HCT116 (cell line): ENCODE data around the gene ITGB6. TPM values are rescaled to one million over a fixed set of nuclear protein-coding genes. Genes with fewer than 3 reads are reported as not detected.
A peak's percentile ranks its signal among the peaks of the same experiment; 100 is the strongest.

ENCODE experiments used
- ATAC-seq: fragments of 200-7000 bp; cut with Tn5 transposase; 2 replicates; pipeline ENCODE4 v1.9.1; 2020; ENCODE audit warnings: mild to moderate bottlenecking, moderate library complexity
- BruUV-seq: library from RNA; stranded (reverse); fragments of 400-500 nt; replicated peaks from 2 replicates; lab custom pipeline; 2021; lab: Mats Ljungman, UMichigan
- CTCF ChIA-PET: fragments of 300-600 bp; sonication (Branson Sonifier 250); formaldehyde crosslinking; loops from one replicate; lab custom pipeline; 2021; ENCODE audit warnings: antibody characterized with exemption; lab: Charles Lee
- POLR2A ChIA-PET: fragments of 300-600, 350-600 bp; sonication (Branson Sonifier 250); formaldehyde crosslinking; loops from one replicate; lab custom pipeline; 2021; ENCODE audit warnings: antibody characterized with exemption; lab: Charles Lee
- RAD21 ChIA-PET, 2 experiments: fragments of 300-600 bp; sonication (Branson Sonifier 250); formaldehyde crosslinking; loops; one replicate each; lab custom pipeline; 2023; ENCODE audit warnings: low total read pairs in 2 of 2; ENCODE audit not compliant: uncharacterized antibody in 2 of 2, unreplicated experiment in 2 of 2, low non-redundant PET in 1 of 2; lab: Charles Lee
- DNase-seq: peaks from one replicate; pipeline ENCODE4 v3.0.0-alpha.2; 2010; ENCODE audit warnings: low read depth, low spot score
- H2AFZ ChIP-seq: fragments of 200-600 bp; shearing (Covaris generic), sonication (generic); 2 replicates; pipeline ENCODE4 v1.6.1; 2017; ENCODE audit warnings: low read depth, mixed run types, mixed read lengths, antibody characterized with exemption, low read length; ENCODE audit not compliant: poor library complexity, severe bottlenecking
- H3K27ac ChIP-seq: 2 replicates; pipeline ENCODE4 v1.5.1; 2012; ENCODE audit warnings: low read depth, low read length
- H3K27me3 ChIP-seq: fragments of 200-600 bp; sonication (generic); 2 replicates; pipeline ENCODE4 v1.6.1; 2016; ENCODE audit warnings: mixed run types, low read length, mixed read lengths; ENCODE audit not compliant: insufficient read depth
- H3K36me3 ChIP-seq, 2 experiments: fragments of 200-500 bp in 1 of 2; fragments of 200-600 bp in 1 of 2; sonication (Bioruptor generic) in 1 of 2; sonication (generic) in 1 of 2; 2 replicates each; pipeline versions ENCODE4 v1.5.1 to v1.6.1; 2014 to 2016; ENCODE audit warnings: low read length in 2 of 2, inconsistent platforms in 1 of 2, mixed read lengths in 1 of 2, mixed run types in 1 of 2; ENCODE audit not compliant: insufficient read depth in 2 of 2, control insufficient read depth in 1 of 2
- H3K4me1 ChIP-seq, 2 experiments: fragments of 200-600 bp in 1 of 2; sonication (generic) in 1 of 2; 2 replicates each; pipeline versions ENCODE4 v1.5.1 to v1.6.1; 2012 to 2017; ENCODE audit warnings: low read length in 2 of 2, inconsistent platforms in 1 of 2, mild to moderate bottlenecking in 1 of 2, mixed read lengths in 1 of 2, mixed run types in 1 of 2, moderate library complexity in 1 of 2; ENCODE audit not compliant: insufficient read depth in 2 of 2, control insufficient read depth in 1 of 2
- H3K4me2 ChIP-seq: fragments of 200-600 bp; sonication (generic); 2 replicates; pipeline ENCODE4 v1.6.1; 2017; ENCODE audit warnings: mixed run types, low read length, mixed read lengths
- H3K4me3 ChIP-seq, 2 experiments: fragments of 200-600 bp in 1 of 2; sonication (generic) in 1 of 2; replicated peaks in 1 of 2; 2 replicates each; pipeline ENCODE4 v1.5.1; 2011 to 2016; ENCODE audit warnings: low read length in 2 of 2, control low read depth in 1 of 2, low read depth in 1 of 2, mild to moderate bottlenecking in 1 of 2, mixed read lengths in 1 of 2, mixed run types in 1 of 2
- H3K79me2 ChIP-seq: fragments of 200-600 bp; sonication (generic); 2 replicates; pipeline ENCODE4 v1.6.1; 2017; ENCODE audit warnings: mild to moderate bottlenecking, mixed run types, low read length, moderate library complexity, mixed read lengths; ENCODE audit not compliant: insufficient read depth
- H3K9ac ChIP-seq: fragments of 200-600 bp; sonication (generic); 2 replicates; pipeline ENCODE4 v1.6.1; 2016; ENCODE audit warnings: low read length, mixed read lengths
- H3K9me2 ChIP-seq: fragments of 200-600 bp; sonication (generic), shearing (Covaris generic); 2 replicates; pipeline ENCODE4 v1.6.1; 2017; ENCODE audit warnings: mixed run types, mild to moderate bottlenecking, moderate library complexity; ENCODE audit not compliant: insufficient read depth
- H3K9me3 ChIP-seq, 2 experiments: fragments of 200-500 bp in 1 of 2; fragments of 200-600 bp in 1 of 2; sonication (Bioruptor generic) in 1 of 2; sonication (generic) in 1 of 2; 2 replicates each; pipeline ENCODE4 v1.6.1; 2014 to 2017; ENCODE audit warnings: low read length in 2 of 2, mixed read lengths in 2 of 2, inconsistent platforms in 1 of 2, low read depth in 1 of 2, mild to moderate bottlenecking in 1 of 2, mixed run types in 1 of 2, moderate library complexity in 1 of 2; ENCODE audit not compliant: control insufficient read depth in 1 of 2, insufficient read depth in 1 of 2
- H4K20me1 ChIP-seq: fragments of 200-600 bp; sonication (generic), shearing (Covaris generic); 2 replicates; pipeline ENCODE4 v1.6.1; 2017; ENCODE audit warnings: mixed run types, mild to moderate bottlenecking, moderate library complexity; ENCODE audit not compliant: insufficient read depth
- CBX3 ChIP-seq: IDR thresholded peaks from 2 replicates; pipeline ENCODE4 v1.6.1; 2012; ENCODE audit warnings: low read depth
- CEBPB ChIP-seq: IDR thresholded peaks from 2 replicates; pipeline ENCODE4 v1.6.1; 2012; ENCODE audit warnings: low read depth
- EGR1 ChIP-seq: IDR thresholded peaks from 2 replicates; pipeline ENCODE4 v1.6.1; 2012; ENCODE audit warnings: low read depth
- EZH2phosphoT487 ChIP-seq: fragments of 200-600 bp; IDR thresholded peaks from 2 replicates; pipeline ENCODE4 v1.6.1; 2018; ENCODE audit warnings: antibody characterized with exemption, borderline replicate concordance
- FOSL1 ChIP-seq: IDR thresholded peaks from 2 replicates; pipeline ENCODE4 v1.6.1; 2012; ENCODE audit warnings: low read depth
- POLR2A ChIP-seq: IDR thresholded peaks from 2 replicates; pipeline ENCODE4 v1.7.0; 2011; ENCODE audit warnings: borderline replicate concordance; ENCODE audit not compliant: insufficient read depth, insufficient read length; ENCODE audit errors: extremely low read depth
- RAD21 ChIP-seq: IDR thresholded peaks from 2 replicates; pipeline ENCODE4 v1.6.1; 2012; ENCODE audit warnings: low read depth, mild to moderate bottlenecking
- SP1 ChIP-seq: IDR thresholded peaks from 2 replicates; pipeline ENCODE4 v1.6.1; 2012; ENCODE audit warnings: low read depth
- TCF7L2 ChIP-seq: IDR thresholded peaks from 2 replicates; pipeline ENCODE4 v1.7.0; 2011; ENCODE audit warnings: borderline replicate concordance, inconsistent platforms; ENCODE audit not compliant: insufficient read depth, insufficient read length; ENCODE audit errors: extremely low read depth
- YY1 ChIP-seq: IDR thresholded peaks from 2 replicates; pipeline ENCODE4 v1.6.1; 2011; ENCODE audit warnings: low read length, low read depth, moderate library complexity, mild to moderate bottlenecking; ENCODE audit not compliant: insufficient replicate concordance; ENCODE audit errors: extremely low read depth
- ZFX ChIP-seq: fragments of 450-650 bp; IDR thresholded peaks from 2 replicates; pipeline ENCODE4 v1.6.1; 2017
- intact Hi-C: fragments of 100-400 bp; cut with micrococcal nuclease; formaldehyde crosslinking; loops from 2 replicates; pipeline ENCODE4 v1.10.0; 2022
- total RNA-seq: library from RNA; stranded (reverse); gene quantifications from one replicate; pipeline ENCODE4 v1.2.1, GENCODE V29; 2021; ENCODE audit not compliant: unreplicated experiment
- TF ChIP-seq, protein P1 (sequence below): IDR thresholded peaks from 2 replicates; pipeline ENCODE4 v1.6.1; 2012
- TF ChIP-seq, protein P2 (sequence below), 3 experiments: fragments of 200-600 bp in 1 of 3; sonication (generic) in 1 of 3; IDR thresholded peaks in 2 of 3; conservative IDR thresholded peaks in 1 of 3; 2 replicates each; pipeline ENCODE4 v1.5.1; 2012 to 2017; ENCODE audit warnings: low read depth in 2 of 3, low read length in 2 of 3, antibody characterized with exemption in 1 of 3, borderline replicate concordance in 1 of 3, control low read depth in 1 of 3, mild to moderate bottlenecking in 1 of 3, mixed read lengths in 1 of 3, mixed run types in 1 of 3, moderate library complexity in 1 of 3; ENCODE audit not compliant: insufficient read depth in 1 of 3
- TF ChIP-seq, protein P3 (sequence below): IDR thresholded peaks from 2 replicates; pipeline ENCODE4 v1.6.1; 2012; ENCODE audit warnings: low read depth

ITGB6 gene
- total RNA-seq, 1 experiment from 2014 or later: 0.12 TPM

DNA sequence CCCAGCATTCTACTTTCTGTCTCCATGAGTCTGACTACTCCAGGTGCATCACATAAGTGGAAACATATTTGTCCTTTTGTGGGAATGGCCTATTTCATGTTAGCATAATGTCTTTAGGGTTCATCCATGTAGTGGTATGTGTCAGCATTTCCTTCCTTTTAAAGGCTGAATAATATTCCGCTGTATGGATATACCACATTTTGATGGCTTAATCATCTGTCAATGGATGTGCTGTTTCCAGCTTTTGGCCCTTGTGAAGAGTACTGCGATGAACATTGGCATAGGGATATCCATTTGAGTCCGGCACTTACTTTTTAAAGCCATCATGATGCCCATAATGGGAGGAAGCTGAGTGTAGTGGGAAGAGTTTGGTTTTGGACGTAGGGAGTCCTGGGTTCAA, 6.4 kb upstream of the ITGB6 start:
- no peaks in the 10 kb centered on the region for H3K9me3 ChIP-seq
- H3K4me3 ChIP-seq: peak overlapping the region in 1 of 2 experiments; percentile 35; a peak in 1 of 4 replicates
- H3K27me3 ChIP-seq: no peaks in the 10 kb centered on the region; the same call in 1 of the 2 replicates
- ChIA-PET CTCF (no interaction called here), POLR2A (interaction anchor here (1.0 kb wide), 1 partner anchor 25 kb away, joined by 4 read pairs; no protein-coding TSS in a partner anchor), RAD21 (no interaction called here)
- no peaks in the 10 kb centered on the region for H4K20me1 ChIP-seq
- intact Hi-C loops: no loop called here
- 0 out of 2 replicates have a peak, but pooled peaks have one; percentile 39 for TF ChIP-seq CBX3
- TF ChIP-seq, protein P1, sequence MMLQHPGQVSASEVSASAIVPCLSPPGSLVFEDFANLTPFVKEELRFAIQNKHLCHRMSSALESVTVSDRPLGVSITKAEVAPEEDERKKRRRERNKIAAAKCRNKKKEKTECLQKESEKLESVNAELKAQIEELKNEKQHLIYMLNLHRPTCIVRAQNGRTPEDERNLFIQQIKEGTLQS: no peak
- H3K27ac ChIP-seq: no peak overlapping the region
- H3K4me1 ChIP-seq: peaks cover 42 to 62% of the 10 kb centered on the region in 2 experiments
- H3K4me2 ChIP-seq: peak overlapping the region; percentile 72
- peak overlapping the region; percentile 85 for H2AFZ ChIP-seq
- BruUV-seq: no TSS peak
- no peaks in the 10 kb centered on the region for H3K36me3 ChIP-seq
- ATAC-seq (no peak), DNase-seq (no peak)
- no peaks in the 10 kb centered on the region for H3K9me2 ChIP-seq
- no peak overlapping the region for H3K9ac ChIP-seq
- H3K79me2 ChIP-seq: no peaks in the 10 kb centered on the region

DNA sequence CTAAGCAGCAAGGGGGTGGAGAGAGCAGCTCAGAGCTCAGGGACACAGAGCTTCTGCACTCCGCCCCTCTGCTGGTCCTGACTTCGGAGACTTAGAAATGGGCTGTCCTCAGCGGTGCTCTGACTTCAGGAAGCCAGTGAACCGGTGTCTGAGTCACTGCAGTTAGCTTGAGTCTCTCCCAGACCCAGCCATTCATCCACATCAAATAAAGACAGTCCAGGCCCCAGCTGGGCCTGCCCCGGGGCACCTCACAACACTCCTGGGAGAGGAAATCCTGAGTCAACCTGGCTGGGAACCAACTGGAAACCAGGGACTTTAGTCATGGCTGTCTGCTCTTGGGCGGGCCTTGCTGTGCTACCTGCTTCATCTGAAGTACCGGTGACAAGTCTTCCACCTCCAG, 5.4 kb upstream of the ITGB6 start:
- H3K4me3 ChIP-seq: peak overlapping the region in 1 of 2 experiments; percentile 35; a peak in 2 of 4 replicates
- peak overlapping the region; percentile 85 for H2AFZ ChIP-seq
- H3K79me2 ChIP-seq: no peaks in the 10 kb centered on the region
- ChIA-PET RAD21 (no interaction called here), POLR2A (interaction anchor here (1.0 to 1.5 kb wide), 3 partner anchors 11 to 35 kb away, joined by 3 to 7 read pairs (median 4); no protein-coding TSS in a partner anchor), CTCF (interaction anchor here (1.0 kb wide), 2 partner anchors 11 to 27 kb away, joined by 4 read pairs; no protein-coding TSS in a partner anchor)
- intact Hi-C loops: no loop called here
- H3K4me1 ChIP-seq: peaks cover 42 to 56% of the 10 kb centered on the region in 2 experiments
- BruUV-seq: no TSS peak
- peak overlapping the region; percentile 28 for H3K9ac ChIP-seq
- H3K9me3 ChIP-seq: no peaks in the 10 kb centered on the region
- H3K27me3 ChIP-seq: no peaks in the 10 kb centered on the region; the same call in 1 of the 2 replicates
- H3K27ac ChIP-seq: peak overlapping the region; percentile 59
- ATAC-seq: peak; percentile 86
- H3K9me2 ChIP-seq: no peaks in the 10 kb centered on the region
- peak; percentile 99 for DNase-seq
- no peaks in the 10 kb centered on the region for H3K36me3 ChIP-seq
- H4K20me1 ChIP-seq: no peaks in the 10 kb centered on the region
- peak overlapping the region; percentile 72 for H3K4me2 ChIP-seq
- TF ChIP-seq CEBPB (peak; percentile 85), FOSL1 (peak; percentile 99), YY1 (peak; percentile 82), RAD21 (peak; percentile 38), TCF7L2 (peak; percentile 95), EZH2phosphoT487 (no peak), POLR2A (no peak), ZFX (no peak), SP1 (peak; percentile 97), EGR1 (no peak)
- TF ChIP-seq, protein P2, sequence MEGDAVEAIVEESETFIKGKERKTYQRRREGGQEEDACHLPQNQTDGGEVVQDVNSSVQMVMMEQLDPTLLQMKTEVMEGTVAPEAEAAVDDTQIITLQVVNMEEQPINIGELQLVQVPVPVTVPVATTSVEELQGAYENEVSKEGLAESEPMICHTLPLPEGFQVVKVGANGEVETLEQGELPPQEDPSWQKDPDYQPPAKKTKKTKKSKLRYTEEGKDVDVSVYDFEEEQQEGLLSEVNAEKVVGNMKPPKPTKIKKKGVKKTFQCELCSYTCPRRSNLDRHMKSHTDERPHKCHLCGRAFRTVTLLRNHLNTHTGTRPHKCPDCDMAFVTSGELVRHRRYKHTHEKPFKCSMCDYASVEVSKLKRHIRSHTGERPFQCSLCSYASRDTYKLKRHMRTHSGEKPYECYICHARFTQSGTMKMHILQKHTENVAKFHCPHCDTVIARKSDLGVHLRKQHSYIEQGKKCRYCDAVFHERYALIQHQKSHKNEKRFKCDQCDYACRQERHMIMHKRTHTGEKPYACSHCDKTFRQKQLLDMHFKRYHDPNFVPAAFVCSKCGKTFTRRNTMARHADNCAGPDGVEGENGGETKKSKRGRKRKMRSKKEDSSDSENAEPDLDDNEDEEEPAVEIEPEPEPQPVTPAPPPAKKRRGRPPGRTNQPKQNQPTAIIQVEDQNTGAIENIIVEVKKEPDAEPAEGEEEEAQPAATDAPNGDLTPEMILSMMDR (IDR thresholded peaks at IDR 0.05 in 2 of 3, conservative IDR thresholded peaks at IDR 0.05 in 1 of 3; ENCODE audit: borderline replicate concordance in 1 of 3, insufficient read depth in 1 of 3, low read depth in 2 of 3, low read length in 2 of 3): no peak
- TF ChIP-seq, protein P1: peak; percentile 42; the same call in 1 of the 2 replicates
- TF ChIP-seq, protein P3, sequence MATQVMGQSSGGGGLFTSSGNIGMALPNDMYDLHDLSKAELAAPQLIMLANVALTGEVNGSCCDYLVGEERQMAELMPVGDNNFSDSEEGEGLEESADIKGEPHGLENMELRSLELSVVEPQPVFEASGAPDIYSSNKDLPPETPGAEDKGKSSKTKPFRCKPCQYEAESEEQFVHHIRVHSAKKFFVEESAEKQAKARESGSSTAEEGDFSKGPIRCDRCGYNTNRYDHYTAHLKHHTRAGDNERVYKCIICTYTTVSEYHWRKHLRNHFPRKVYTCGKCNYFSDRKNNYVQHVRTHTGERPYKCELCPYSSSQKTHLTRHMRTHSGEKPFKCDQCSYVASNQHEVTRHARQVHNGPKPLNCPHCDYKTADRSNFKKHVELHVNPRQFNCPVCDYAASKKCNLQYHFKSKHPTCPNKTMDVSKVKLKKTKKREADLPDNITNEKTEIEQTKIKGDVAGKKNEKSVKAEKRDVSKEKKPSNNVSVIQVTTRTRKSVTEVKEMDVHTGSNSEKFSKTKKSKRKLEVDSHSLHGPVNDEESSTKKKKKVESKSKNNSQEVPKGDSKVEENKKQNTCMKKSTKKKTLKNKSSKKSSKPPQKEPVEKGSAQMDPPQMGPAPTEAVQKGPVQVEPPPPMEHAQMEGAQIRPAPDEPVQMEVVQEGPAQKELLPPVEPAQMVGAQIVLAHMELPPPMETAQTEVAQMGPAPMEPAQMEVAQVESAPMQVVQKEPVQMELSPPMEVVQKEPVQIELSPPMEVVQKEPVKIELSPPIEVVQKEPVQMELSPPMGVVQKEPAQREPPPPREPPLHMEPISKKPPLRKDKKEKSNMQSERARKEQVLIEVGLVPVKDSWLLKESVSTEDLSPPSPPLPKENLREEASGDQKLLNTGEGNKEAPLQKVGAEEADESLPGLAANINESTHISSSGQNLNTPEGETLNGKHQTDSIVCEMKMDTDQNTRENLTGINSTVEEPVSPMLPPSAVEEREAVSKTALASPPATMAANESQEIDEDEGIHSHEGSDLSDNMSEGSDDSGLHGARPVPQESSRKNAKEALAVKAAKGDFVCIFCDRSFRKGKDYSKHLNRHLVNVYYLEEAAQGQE: no peak
